ENCODE measurements around the gene PLEKHO2. TPM values are rescaled to one million over a fixed set of nuclear protein-coding genes. Genes with fewer than 3 reads are reported as not detected.

The PLEKHO2 gene
- total and polyA plus RNA-seq, 10 of the 15 experiments (the other 5 are each of a cell fraction or from before 2014, with no cell fraction given): 1.4 to 25.6 (median 20.5) TPM

- no peak for TF ChIP-seq NR2F1 (conservative IDR thresholded peaks at IDR 0.05)
- TF ChIP-seq KAT2A (conservative IDR thresholded peaks at IDR 0.05; ENCODE audit: control insufficient read depth, low read depth, low read length): no peak
- no peak for TF ChIP-seq TCF7 (IDR thresholded peaks at IDR 0.05; ENCODE audit: borderline replicate concordance)
- no peak for TF ChIP-seq STAT1 (conservative IDR thresholded peaks at IDR 0.05)
Measured at GRCh38 chr15:64859226-64859625, 17.5 kb downstream of the PLEKHO2 start (continued).

GRCh38 chr15:64861331-64861730 lies 19.6 kb downstream of the PLEKHO2 start:
- Histone ChIP-seq H3K4me3 (no peak overlapping the region), H2AFZ (ENCODE audit: control insufficient read depth, low read depth, low read length) (no peak overlapping the region), H3K9me3 (replicated peaks; ENCODE audit: control insufficient read depth, insufficient read depth, low read length) (no peaks in the 10 kb centered on the region), H3K4me1 (ENCODE audit: control insufficient read depth, insufficient read depth, low read length) (peaks cover 6% of the 10 kb centered on the region), H3K27ac (ENCODE audit: control insufficient read depth, insufficient read depth) (no peak overlapping the region), H3K9ac (ENCODE audit: control insufficient read depth, insufficient read depth, low read length) (no peak overlapping the region), H3K36me3 (ENCODE audit: control insufficient read depth in 2 of 2, insufficient read depth in 2 of 2, low read length in 1 of 2) (peaks cover 37 to 58% of the 10 kb centered on the region in 2 experiments), H4K20me1 (ENCODE audit: control insufficient read depth, insufficient read depth) (peaks cover 3% of the 10 kb centered on the region), H3K79me2 (ENCODE audit: control insufficient read depth, insufficient read depth, low read length) (peaks cover 11% of the 10 kb centered on the region), H3K27me3 (replicated peaks in 1 of 2; ENCODE audit: control insufficient read depth in 2 of 2, insufficient read depth in 2 of 2, low read length in 1 of 2) (no peaks in the 10 kb centered on the region), H3K4me2 (ENCODE audit: control insufficient read depth, insufficient read depth) (no peak overlapping the region)
- TF ChIP-seq FOXK2 (IDR thresholded peaks at IDR 0.05) (no peak), CHD2 (IDR thresholded peaks at IDR 0.05; ENCODE audit: borderline replicate concordance, low read depth, low read length) (no peak), NFIC (IDR thresholded peaks at IDR 0.05; ENCODE audit: low read depth, low read length) (no peak), YY1 (IDR thresholded peaks at IDR 0.05; ENCODE audit: low read depth, low read length) (no peak), ZNF24 (IDR thresholded peaks at IDR 0.05) (no peak), FOXM1 (IDR thresholded peaks at IDR 0.05; ENCODE audit: low read depth, low read length) (no peak), CBX3 (IDR thresholded peaks at IDR 0.05; ENCODE audit: borderline replicate concordance, low read depth) (no peak), RFX5 (IDR thresholded peaks at IDR 0.05; ENCODE audit: low read depth, low read length) (no peak), SUZ12 (IDR thresholded peaks at IDR 0.05; ENCODE audit: unreplicated experiment) (no peak), JUNB (IDR thresholded peaks at IDR 0.05) (no peak), CREM (IDR thresholded peaks at IDR 0.05; ENCODE audit: low read depth) (no peak), KLF5 (IDR thresholded peaks at IDR 0.05; ENCODE audit: partially characterized antibody) (no peak), ZBTB11 (CRISPR knock-in tag; IDR thresholded peaks at IDR 0.05) (no peak), PML (IDR thresholded peaks at IDR 0.05; ENCODE audit: low read length) (no peak)
- BruUV-seq (replicated peaks): no TSS peak
- in situ Hi-C loops (cut with MboI): no loop called here
- SMC1A ChIA-PET (ENCODE audit: uncharacterized antibody, unreplicated experiment): interaction anchor here (1.3 to 8.5 kb wide), 3 partner anchors 10 to 33 kb away, joined by 7 to 51 read pairs (median 13); no protein-coding TSS in a partner anchor
- no peak for FAIRE-seq
- CTCF ChIA-PET: interaction anchor here (1.2 to 1.3 kb wide), 2 partner anchors 14 to 20 kb away, joined by 3 to 4 read pairs; no protein-coding TSS in a partner anchor
- POLR2A ChIA-PET: interaction anchor here (0.9 to 1.7 kb wide), 4 partner anchors 10 to 57 kb away, joined by 3 to 4 read pairs (median 3); no protein-coding TSS in a partner anchor
- intact Hi-C loops (cut with micrococcal nuclease; ENCODE audit: unreplicated experiment): no loop called here
- 85% methylated on average over 11 of the region's 11 CpGs for WGBS (ENCODE audit: insufficient coverage, insufficient replicate concordance, low lambda C conversion rate, missing lambda C conversion rate)
- RAD21 ChIA-PET (ENCODE audit: unreplicated experiment): interaction anchor here (1.0 to 1.3 kb wide), 2 partner anchors 16 to 32 kb away, joined by 3 read pairs; no protein-coding TSS in a partner anchor
- no peak for DNase-seq (ENCODE audit: low read depth, low spot score)
- no peak for ATAC-seq
